ENCODE data around the gene AQP10.
"Not testable (repeated sequence)": the region's sequence is repeated elsewhere in the genome, so short reads cannot be mapped to it uniquely, and the experiment has no call there.

The AQP10 gene

GRCh38 chr1:154344977-154345837, 24.3 kb downstream of the AQP10 start:
- DNase-seq (ENCODE audit: low read depth in 2 of 2): no peak

- DNase-seq (ENCODE audit: low read depth in 2 of 2): no peak
These were observed 25.5 kb downstream of the AQP10 start for GRCh38 chr1:154346276-154346917.

- no peak for DNase-seq (ENCODE audit: low read depth in 2 of 2)
These were observed 27.1 kb downstream of the AQP10 start for GRCh38 chr1:154347961-154348360.

- no peak for DNase-seq (ENCODE audit: low read depth in 2 of 2)
These were observed 27.7 kb downstream of the AQP10 start for GRCh38 chr1:154348429-154349076.

- DNase-seq (ENCODE audit: low read depth in 2 of 2): no peak
These were observed 28.2 kb downstream of the AQP10 start for GRCh38 chr1:154349121-154349520.

GRCh38 chr1:154350383-154350782, 29.5 kb downstream of the AQP10 start:
- no peak for DNase-seq (ENCODE audit: low read depth in 2 of 2)

GRCh38 chr1:154351363-154352068, 30.6 kb downstream of the AQP10 start:
- DNase-seq (ENCODE audit: low read depth in 2 of 2): no peak

- no peak for DNase-seq (ENCODE audit: low read depth in 2 of 2)
These were observed 31.3 kb downstream of the AQP10 start for GRCh38 chr1:154352245-154352580.

GRCh38 chr1:154352581-154353459, 31.9 kb downstream of the AQP10 start:
- no peak for DNase-seq (ENCODE audit: low read depth in 2 of 2)

- no peak for DNase-seq (ENCODE audit: low read depth in 2 of 2)
These were observed 32.6 kb downstream of the AQP10 start for GRCh38 chr1:154353460-154353904.

- no peak for DNase-seq (ENCODE audit: low read depth in 2 of 2)
These were observed 33.1 kb downstream of the AQP10 start for GRCh38 chr1:154353966-154354365.

GRCh38 chr1:154358519-154358918, 37.6 kb downstream of the AQP10 start:
- no peak for DNase-seq (ENCODE audit: low read depth in 2 of 2)

- no peak for DNase-seq (ENCODE audit: low read depth in 2 of 2)
These were observed 39.4 kb downstream of the AQP10 start for GRCh38 chr1:154360288-154360687.

- DNase-seq (ENCODE audit: low read depth in 2 of 2): not testable (repeated sequence)
These were observed 40.0 kb downstream of the AQP10 start for GRCh38 chr1:154360881-154361280.

GRCh38 chr1:154361357-154361756, 40.5 kb downstream of the AQP10 start:
- DNase-seq (ENCODE audit: low read depth in 2 of 2): no peak

GRCh38 chr1:154371436-154371835, 50.5 kb downstream of the AQP10 start:
- no peak for DNase-seq (ENCODE audit: low read depth in 2 of 2)

GRCh38 chr1:154373777-154374357, 53.0 kb downstream of the AQP10 start:
- not testable (repeated sequence) for DNase-seq (ENCODE audit: low read depth in 2 of 2)

Data from activated CD8-positive, alpha-beta memory T cell treated with anti-CD3 and anti-CD28 coated beads for 4 hours (primary cell).